Tibial nerve (tissue), 4 donors: ENCODE measurements around the gene TAF6L.

Source experiments
- EP300 ChIP-seq, 2 donors: sonication (generic); formaldehyde crosslinking; IDR thresholded peaks; one replicate each; pipeline ENCODE4 v1.6.1; 2017; ENCODE audit warnings: antibody characterized with exemption in 2 of 2, mild to moderate bottlenecking in 1 of 2
- POLR2A ChIP-seq, 2 donors: fragments of 450-650 bp; IDR thresholded peaks; one replicate each; pipeline ENCODE4 v1.6.1; 2017; ENCODE audit warnings: antibody characterized with exemption in 2 of 2, mild to moderate bottlenecking in 2 of 2, moderate library complexity in 2 of 2
- TF ChIP-seq, protein P1 (sequence below), 5 experiments: fragments of 200-600 bp in 3 of 5; fragments of 450-650 bp in 2 of 5; sonication (generic) in 3 of 5; IDR thresholded peaks; one replicate each; pipeline ENCODE4 v1.5.1; 2016 to 2019; ENCODE audit warnings: antibody characterized with exemption in 5 of 5, mild to moderate bottlenecking in 3 of 5, moderate library complexity in 2 of 5

DNA sequence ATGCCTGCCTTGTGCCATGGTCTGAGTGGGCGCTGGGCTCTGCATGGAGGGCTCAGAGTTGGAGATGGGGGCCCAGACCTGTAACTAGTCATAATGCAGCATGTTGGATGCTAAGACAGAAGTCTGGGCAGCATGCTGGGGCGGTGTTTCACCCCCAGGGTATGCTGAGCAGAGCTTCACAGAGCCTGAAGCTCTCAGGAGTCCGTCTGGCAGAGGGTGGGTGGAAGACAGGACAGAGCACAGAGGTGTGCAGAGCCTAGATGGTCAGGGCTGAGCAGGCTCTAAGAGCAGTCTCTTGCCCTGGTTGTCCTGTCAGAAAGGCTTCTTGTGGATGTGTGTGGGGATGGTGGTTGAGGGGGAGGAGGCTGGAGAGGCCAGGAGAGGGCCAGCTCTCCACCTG, 7.2 kb downstream of the TAF6L start:
- TF ChIP-seq, protein P1, sequence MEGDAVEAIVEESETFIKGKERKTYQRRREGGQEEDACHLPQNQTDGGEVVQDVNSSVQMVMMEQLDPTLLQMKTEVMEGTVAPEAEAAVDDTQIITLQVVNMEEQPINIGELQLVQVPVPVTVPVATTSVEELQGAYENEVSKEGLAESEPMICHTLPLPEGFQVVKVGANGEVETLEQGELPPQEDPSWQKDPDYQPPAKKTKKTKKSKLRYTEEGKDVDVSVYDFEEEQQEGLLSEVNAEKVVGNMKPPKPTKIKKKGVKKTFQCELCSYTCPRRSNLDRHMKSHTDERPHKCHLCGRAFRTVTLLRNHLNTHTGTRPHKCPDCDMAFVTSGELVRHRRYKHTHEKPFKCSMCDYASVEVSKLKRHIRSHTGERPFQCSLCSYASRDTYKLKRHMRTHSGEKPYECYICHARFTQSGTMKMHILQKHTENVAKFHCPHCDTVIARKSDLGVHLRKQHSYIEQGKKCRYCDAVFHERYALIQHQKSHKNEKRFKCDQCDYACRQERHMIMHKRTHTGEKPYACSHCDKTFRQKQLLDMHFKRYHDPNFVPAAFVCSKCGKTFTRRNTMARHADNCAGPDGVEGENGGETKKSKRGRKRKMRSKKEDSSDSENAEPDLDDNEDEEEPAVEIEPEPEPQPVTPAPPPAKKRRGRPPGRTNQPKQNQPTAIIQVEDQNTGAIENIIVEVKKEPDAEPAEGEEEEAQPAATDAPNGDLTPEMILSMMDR (IDR thresholded peaks at IDR 0.05), result no peak
- no peak for TF ChIP-seq POLR2A (IDR thresholded peaks at IDR 0.05)
- TF ChIP-seq EP300 (IDR thresholded peaks at IDR 0.05), result no peak
